ENCODE measurements around the gene AGMO. TPM values are rescaled to one million over a fixed set of nuclear protein-coding genes. Genes with fewer than 3 reads are reported as not detected.

The AGMO gene
- total and polyA plus RNA-seq, 4 donors: 21.6 to 46.6 (median 31.6) TPM

- Histone ChIP-seq H3K27me3 (ENCODE audit: control insufficient read depth in 4 of 4, insufficient read depth in 4 of 4, low read length in 3 of 4) (no peaks in the 10 kb centered on the region), H3K27ac (ENCODE audit: low read depth in 1 of 2, low read length in 2 of 2) (no peak overlapping the region), H3K4me1 (ENCODE audit: control insufficient read depth in 4 of 4, insufficient read depth in 4 of 4, low read length in 3 of 4) (no peaks in the 10 kb centered on the region), H3K9me3 (ENCODE audit: control insufficient read depth in 4 of 4, low read length in 3 of 4) (peaks cover 0 to 4% (median 0%) of the 10 kb centered on the region in 4 donors), H3K9ac (ENCODE audit: low read depth in 1 of 2, low read length in 2 of 2) (no peak overlapping the region), H3K4me3 (ENCODE audit: low read depth in 1 of 3, low read length in 3 of 3) (no peak overlapping the region), H3K36me3 (ENCODE audit: control insufficient read depth in 4 of 4, insufficient read depth in 3 of 4, low read depth in 1 of 4, low read length in 3 of 4) (no peaks in the 10 kb centered on the region)
- DNase-seq (ENCODE audit: low spot score): no peak
- TF ChIP-seq RXRA (IDR thresholded peaks at IDR 0.05) (no peak), MAX (IDR thresholded peaks at IDR 0.05) (no peak), FOXA1 (IDR thresholded peaks at IDR 0.05) (no peak), TAF1 (conservative IDR thresholded peaks at IDR 0.05) (no peak), NR2F2 (IDR thresholded peaks at IDR 0.05) (no peak), YY1 (IDR thresholded peaks at IDR 0.05) (no peak), FOXA2 (IDR thresholded peaks at IDR 0.05) (no peak), GABPA (IDR thresholded peaks at IDR 0.05 in 1 of 2, conservative IDR thresholded peaks at IDR 0.05 in 1 of 2) (no peak), HNF4A (conservative IDR thresholded peaks at IDR 0.05) (no peak), EGR1 (IDR thresholded peaks at IDR 0.05; ENCODE audit: low read depth in 2 of 2) (no peak), SP1 (IDR thresholded peaks at IDR 0.05) (no peak), RAD21 (IDR thresholded peaks at IDR 0.05) (no peak), HNF4G (IDR thresholded peaks at IDR 0.05) (no peak), ATF3 (IDR thresholded peaks at IDR 0.05) (no peak), JUND (IDR thresholded peaks at IDR 0.05) (no peak)
- TF ChIP-seq, protein P1, sequence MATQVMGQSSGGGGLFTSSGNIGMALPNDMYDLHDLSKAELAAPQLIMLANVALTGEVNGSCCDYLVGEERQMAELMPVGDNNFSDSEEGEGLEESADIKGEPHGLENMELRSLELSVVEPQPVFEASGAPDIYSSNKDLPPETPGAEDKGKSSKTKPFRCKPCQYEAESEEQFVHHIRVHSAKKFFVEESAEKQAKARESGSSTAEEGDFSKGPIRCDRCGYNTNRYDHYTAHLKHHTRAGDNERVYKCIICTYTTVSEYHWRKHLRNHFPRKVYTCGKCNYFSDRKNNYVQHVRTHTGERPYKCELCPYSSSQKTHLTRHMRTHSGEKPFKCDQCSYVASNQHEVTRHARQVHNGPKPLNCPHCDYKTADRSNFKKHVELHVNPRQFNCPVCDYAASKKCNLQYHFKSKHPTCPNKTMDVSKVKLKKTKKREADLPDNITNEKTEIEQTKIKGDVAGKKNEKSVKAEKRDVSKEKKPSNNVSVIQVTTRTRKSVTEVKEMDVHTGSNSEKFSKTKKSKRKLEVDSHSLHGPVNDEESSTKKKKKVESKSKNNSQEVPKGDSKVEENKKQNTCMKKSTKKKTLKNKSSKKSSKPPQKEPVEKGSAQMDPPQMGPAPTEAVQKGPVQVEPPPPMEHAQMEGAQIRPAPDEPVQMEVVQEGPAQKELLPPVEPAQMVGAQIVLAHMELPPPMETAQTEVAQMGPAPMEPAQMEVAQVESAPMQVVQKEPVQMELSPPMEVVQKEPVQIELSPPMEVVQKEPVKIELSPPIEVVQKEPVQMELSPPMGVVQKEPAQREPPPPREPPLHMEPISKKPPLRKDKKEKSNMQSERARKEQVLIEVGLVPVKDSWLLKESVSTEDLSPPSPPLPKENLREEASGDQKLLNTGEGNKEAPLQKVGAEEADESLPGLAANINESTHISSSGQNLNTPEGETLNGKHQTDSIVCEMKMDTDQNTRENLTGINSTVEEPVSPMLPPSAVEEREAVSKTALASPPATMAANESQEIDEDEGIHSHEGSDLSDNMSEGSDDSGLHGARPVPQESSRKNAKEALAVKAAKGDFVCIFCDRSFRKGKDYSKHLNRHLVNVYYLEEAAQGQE (IDR thresholded peaks at IDR 0.05): no peak
- TF ChIP-seq, protein P2, sequence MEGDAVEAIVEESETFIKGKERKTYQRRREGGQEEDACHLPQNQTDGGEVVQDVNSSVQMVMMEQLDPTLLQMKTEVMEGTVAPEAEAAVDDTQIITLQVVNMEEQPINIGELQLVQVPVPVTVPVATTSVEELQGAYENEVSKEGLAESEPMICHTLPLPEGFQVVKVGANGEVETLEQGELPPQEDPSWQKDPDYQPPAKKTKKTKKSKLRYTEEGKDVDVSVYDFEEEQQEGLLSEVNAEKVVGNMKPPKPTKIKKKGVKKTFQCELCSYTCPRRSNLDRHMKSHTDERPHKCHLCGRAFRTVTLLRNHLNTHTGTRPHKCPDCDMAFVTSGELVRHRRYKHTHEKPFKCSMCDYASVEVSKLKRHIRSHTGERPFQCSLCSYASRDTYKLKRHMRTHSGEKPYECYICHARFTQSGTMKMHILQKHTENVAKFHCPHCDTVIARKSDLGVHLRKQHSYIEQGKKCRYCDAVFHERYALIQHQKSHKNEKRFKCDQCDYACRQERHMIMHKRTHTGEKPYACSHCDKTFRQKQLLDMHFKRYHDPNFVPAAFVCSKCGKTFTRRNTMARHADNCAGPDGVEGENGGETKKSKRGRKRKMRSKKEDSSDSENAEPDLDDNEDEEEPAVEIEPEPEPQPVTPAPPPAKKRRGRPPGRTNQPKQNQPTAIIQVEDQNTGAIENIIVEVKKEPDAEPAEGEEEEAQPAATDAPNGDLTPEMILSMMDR (IDR thresholded peaks at IDR 0.05; ENCODE audit: low read depth, low read length, missing input control): no peak
- 40% methylated on average over 1 of the region's 1 CpG for WGBS
Measured at GRCh38 chr7:15159261-15159660, 402.6 kb downstream of the AGMO start.

- no peak overlapping the region for H3K27ac ChIP-seq (ENCODE audit: low read depth in 1 of 2, low read length in 2 of 2)
- TF ChIP-seq FOXA1 (IDR thresholded peaks at IDR 0.05): no peak
- TF ChIP-seq RAD21 (IDR thresholded peaks at IDR 0.05): no peak
- TF ChIP-seq EGR1 (IDR thresholded peaks at IDR 0.05; ENCODE audit: low read depth in 2 of 2): no peak
- TF ChIP-seq GABPA (IDR thresholded peaks at IDR 0.05 in 1 of 2, conservative IDR thresholded peaks at IDR 0.05 in 1 of 2): no peak
- no peak overlapping the region for H3K4me3 ChIP-seq (ENCODE audit: low read depth in 1 of 3, low read length in 3 of 3)
- no peak for DNase-seq (ENCODE audit: low spot score)
- no peak overlapping the region for H3K9ac ChIP-seq (ENCODE audit: low read depth in 1 of 2, low read length in 2 of 2)
- peaks cover 0 to 4% (median 1%) of the 10 kb centered on the region in 4 donors for H3K9me3 ChIP-seq (ENCODE audit: control insufficient read depth in 4 of 4, low read length in 3 of 4)
- WGBS: 66% methylated on average over 3 of the region's 3 CpGs
- H3K27me3 ChIP-seq (ENCODE audit: control insufficient read depth in 4 of 4, insufficient read depth in 4 of 4, low read length in 3 of 4): no peaks in the 10 kb centered on the region
- no peaks in the 10 kb centered on the region for H3K36me3 ChIP-seq (ENCODE audit: control insufficient read depth in 4 of 4, insufficient read depth in 3 of 4, low read depth in 1 of 4, low read length in 3 of 4)
- H3K4me1 ChIP-seq (ENCODE audit: control insufficient read depth in 4 of 4, insufficient read depth in 4 of 4, low read length in 3 of 4): no peaks in the 10 kb centered on the region
Measured at GRCh38 chr7:15158141-15158810, 403.5 kb downstream of the AGMO start.

Other genes starting within 250 kb of the AGMO start
- gene MEOX2, start 124.7 kb upstream of the AGMO start, total RNA-seq: under 1 TPM; 0.33 to 0.70 TPM
- under 1 TPM; 0.32 to 0.60 TPM for gene MEOX2, start 124.7 kb upstream of the AGMO start, polyA plus RNA-seq

Measured in liver (tissue), 9 donors.